LNCaP clone FGC (cell line): ENCODE results near the gene HMCN2.
"Not testable (repeated sequence)": the region's sequence is repeated elsewhere in the genome, so short reads cannot be mapped to it uniquely, and the experiment has no call there.

Source experiments
- DNase-seq: peaks from one replicate; pipeline ENCODE4 v3.0.0-alpha.2; 2011; ENCODE audit warnings: low read depth
- H3K4me3 ChIP-seq: 2 replicates; pipeline ENCODE4 v1.5.1; 2011; ENCODE audit warnings: mild to moderate bottlenecking, low read depth, low read length, control low read depth
- TF ChIP-seq, protein P1 (sequence below): IDR thresholded peaks from 2 replicates; pipeline ENCODE4 v1.5.1; 2012; ENCODE audit warnings: mild to moderate bottlenecking; ENCODE audit not compliant: control insufficient read depth, insufficient read depth; ENCODE audit errors: extremely low read depth

HMCN2 gene

DNA sequence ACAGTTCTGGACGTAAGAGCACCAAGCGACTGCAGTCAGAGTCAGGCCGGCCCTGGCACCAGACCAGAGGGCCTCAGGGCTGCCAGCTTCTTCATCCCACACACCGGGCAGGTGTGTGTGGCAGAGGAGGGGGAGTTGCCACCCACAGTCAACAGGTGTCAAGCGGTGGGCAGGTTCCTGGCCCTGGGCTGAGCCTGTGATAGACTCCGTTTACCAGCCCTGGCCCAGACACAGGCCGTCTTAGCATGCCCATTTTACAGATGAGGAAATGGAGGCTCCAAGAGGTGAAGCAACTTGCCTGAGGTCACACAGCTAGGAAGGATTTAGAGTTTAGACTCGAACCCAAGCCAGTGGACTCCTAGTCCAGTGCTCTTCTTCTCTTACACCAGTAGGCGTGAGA is 71.8 kb downstream of the HMCN2 start:
- no peak for DNase-seq
- no peak overlapping the region for H3K4me3 ChIP-seq
- TF ChIP-seq, protein P1, sequence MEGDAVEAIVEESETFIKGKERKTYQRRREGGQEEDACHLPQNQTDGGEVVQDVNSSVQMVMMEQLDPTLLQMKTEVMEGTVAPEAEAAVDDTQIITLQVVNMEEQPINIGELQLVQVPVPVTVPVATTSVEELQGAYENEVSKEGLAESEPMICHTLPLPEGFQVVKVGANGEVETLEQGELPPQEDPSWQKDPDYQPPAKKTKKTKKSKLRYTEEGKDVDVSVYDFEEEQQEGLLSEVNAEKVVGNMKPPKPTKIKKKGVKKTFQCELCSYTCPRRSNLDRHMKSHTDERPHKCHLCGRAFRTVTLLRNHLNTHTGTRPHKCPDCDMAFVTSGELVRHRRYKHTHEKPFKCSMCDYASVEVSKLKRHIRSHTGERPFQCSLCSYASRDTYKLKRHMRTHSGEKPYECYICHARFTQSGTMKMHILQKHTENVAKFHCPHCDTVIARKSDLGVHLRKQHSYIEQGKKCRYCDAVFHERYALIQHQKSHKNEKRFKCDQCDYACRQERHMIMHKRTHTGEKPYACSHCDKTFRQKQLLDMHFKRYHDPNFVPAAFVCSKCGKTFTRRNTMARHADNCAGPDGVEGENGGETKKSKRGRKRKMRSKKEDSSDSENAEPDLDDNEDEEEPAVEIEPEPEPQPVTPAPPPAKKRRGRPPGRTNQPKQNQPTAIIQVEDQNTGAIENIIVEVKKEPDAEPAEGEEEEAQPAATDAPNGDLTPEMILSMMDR = no peak

DNA sequence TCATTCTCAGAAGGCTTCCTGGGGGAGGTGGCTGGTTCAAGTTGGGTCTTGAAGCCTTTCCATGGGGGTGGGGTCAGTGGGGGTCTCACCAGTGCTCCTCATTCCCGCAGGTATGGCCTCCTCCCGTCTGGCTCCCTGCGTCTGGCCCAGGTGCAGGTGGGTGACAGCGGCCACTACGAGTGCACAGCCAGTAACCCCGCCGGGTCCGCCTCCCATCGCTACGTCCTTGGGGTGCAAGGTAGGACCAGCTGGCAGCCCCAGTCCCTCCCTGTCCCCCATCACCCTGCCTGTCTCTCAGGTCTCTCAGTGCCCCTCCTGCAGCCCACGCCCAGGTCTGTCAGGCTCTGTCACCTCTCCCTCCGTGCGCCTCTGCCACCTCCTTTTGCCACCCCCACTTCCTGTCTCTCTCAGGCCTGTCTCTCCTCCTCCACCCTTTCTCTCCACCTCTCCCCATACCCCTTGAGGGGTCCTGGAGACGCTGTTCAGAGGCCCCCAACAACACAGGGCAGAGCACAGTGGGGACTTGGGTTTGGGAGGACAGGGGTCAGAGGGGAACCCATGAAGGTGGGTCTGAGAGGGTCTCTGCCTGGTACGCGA is 72.3 kb downstream of the HMCN2 start:
- no peak overlapping the region for H3K4me3 ChIP-seq
- TF ChIP-seq, protein P1 = no peak
- no peak for DNase-seq

DNA sequence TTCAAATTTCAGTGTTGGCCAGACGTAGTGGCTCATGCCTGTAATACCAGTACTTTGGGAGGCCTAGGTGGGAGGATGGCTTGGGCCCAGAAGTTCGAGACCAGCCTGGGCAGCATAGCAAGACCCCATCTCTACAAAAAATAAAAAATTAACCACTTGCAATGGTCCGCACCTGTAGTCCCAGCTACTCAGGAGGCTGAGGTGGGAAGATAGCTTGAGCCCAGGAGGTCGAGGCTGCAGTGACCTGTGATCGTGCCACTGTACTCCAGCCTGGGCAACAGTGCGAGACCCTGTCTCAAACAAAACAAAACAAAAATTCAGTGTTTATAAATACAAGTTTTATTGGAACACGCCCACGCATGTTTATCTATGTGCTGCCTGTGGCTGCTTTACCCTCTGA is 73.3 kb downstream of the HMCN2 start:
- not testable (repeated sequence) for DNase-seq, H3K4me3 ChIP-seq

DNA sequence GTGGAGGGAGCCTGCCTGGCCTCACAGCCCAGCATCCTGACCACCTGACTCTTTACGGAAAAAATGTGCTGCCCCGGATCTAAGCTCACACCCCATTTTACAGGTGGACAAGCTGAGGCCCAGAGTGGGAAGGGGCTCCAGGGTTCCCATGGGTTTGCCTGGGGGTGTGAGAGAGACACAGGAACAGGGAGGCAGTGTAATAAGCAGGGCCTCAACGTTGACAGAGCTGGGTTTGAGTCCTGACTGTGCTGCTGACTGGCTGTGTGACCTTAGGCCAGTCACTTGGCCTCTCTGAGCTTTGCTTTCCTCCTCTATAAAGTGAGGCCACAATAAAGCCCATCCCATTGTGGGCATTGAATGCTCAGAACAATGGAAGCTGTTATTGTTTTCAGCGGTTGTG is 73.7 kb downstream of the HMCN2 start:
- no peak for DNase-seq
- TF ChIP-seq, protein P1 = no peak
- H3K4me3 ChIP-seq = no peak overlapping the region

DNA sequence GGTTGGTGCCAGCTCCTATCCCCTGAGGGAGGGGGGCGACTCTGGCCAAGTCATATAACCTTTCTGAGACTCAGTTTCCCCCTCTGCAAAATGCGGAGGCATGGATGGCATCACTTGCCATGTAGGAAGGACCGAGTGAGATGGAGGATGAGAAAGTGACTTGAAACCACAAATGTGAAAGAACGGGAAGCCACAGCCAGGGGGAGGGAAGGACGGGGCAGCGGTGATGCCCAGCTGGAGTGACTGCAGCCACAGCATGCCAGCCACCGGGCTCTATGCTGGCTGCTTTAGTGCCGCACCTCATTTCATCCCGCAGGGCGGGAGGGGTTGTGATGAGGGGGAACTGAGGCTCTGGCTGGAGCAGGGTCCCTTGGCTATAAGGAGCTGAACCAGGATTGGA is 74.5 kb downstream of the HMCN2 start:
- TF ChIP-seq, protein P1 = no peak
- no peak overlapping the region for H3K4me3 ChIP-seq
- DNase-seq = no peak

DNA sequence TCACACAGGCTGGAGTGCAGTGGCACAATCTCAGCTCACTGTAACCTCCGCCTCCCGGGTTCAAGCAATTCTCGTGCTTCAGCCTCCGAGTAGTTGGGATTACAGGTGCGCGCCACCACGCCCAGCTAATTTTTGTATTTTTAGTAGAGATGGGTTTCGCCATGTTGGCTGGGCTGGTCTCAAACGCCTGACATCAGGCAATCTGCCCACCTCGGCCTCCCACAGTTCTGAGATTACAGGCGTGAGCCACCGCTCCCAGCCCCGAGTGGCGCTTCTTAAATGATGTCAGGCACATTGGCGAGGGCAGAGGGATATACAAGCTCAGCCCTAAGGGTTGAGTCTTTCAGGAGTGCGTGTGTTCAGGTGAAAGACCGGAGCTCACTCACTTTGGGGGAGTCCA is 75.0 kb downstream of the HMCN2 start:
- DNase-seq, H3K4me3 ChIP-seq: not testable (repeated sequence)

DNA sequence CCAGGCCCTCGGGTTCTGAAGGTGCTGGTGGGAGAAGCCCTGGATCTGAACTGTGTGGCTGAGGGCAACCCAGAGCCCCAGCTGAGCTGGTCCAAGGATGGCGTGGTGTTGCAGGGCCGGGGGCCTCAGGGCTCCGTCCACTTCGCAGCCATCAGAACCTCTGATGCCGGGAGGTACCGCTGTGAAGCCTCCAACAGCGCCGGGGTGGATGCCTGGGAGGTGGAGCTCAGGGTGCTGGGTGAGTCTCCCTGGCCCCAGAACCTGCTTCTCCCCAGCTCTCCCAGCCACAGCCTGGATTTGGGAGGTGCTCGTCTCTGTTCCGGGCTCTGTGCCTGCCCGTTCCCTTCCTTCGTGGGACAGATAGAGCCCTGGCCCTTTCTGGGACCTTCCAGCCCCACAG is 75.6 kb downstream of the HMCN2 start:
- no peak for DNase-seq
- H3K4me3 ChIP-seq = no peak overlapping the region
- TF ChIP-seq, protein P1 = no peak

DNA sequence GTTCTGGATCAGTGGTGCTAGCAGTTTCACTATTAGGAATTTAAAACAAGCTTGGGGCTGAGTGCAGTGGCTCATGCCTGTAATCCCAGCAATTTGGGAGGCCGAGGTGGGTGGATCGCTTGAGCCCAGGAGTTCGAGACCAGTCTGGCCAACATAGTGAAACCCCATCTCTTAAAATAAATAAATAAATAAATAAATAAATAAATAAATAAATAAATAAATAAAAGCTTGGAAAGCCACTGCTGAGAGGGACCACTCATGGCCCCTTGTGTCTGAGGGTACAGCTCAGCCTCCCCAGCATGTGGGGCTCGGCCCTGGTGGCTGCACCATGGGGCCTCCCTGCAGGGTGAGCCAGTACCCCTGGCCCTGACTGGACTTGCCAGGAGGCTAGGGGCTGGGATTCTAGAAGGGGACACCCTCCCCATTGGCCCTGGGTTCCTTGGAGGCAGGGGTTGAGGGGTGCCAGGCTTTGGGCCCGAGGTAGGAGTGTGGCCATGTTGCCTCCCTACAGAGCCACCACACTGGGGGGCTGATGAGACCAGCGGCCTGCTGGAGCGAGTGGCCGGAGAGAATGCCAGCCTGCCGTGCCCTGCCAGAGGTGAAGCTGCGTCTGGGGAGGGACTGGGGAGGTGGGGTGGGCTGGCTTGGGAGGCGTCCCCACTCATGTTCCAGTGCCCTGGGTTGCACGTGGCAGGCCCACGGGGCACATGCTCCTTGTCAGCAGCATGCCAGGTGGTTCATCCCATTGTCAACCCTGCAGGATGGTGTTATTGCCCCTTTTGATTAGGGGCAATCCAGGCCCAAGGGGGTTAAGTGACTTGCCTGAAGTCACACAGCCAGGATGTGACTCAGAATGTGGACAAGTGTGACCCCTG is 76.5 kb downstream of the HMCN2 start:
- TF ChIP-seq, protein P1 = no peak
- no peak for DNase-seq
- no peak overlapping the region for H3K4me3 ChIP-seq
